Measurements from ENCODE around the gene C1orf53.
"Not testable (repeated sequence)": the region's sequence is repeated elsewhere in the genome, so short reads cannot be mapped to it uniquely, and the experiment has no call there.

DNA sequence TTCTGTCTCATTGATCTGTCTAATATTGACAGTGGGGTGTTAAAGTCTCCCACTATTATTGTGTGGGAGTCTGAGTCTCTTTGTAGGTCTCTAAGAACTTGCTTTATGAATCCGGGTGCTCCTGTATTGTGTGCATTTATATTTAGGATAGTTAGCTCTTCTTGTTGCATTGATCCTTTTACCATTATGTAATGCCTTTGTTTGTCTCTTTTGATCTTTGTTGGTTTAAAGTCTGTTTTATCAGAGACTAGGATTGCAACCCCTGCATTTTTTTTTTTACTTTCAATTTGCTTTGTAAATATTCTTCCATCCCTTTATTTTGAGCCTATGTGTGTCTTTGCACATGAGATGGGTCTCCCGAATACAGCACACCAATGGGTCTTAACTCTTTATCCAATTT is 20.2 kb upstream of the C1orf53 start:
- not testable (repeated sequence) for TF ChIP-seq CTCF, POLR2A (IDR thresholded peaks at IDR 0.05)

All from thyroid gland (tissue), 4 donors.